Measurements from ENCODE around the gene CACNA1C.

CACNA1C gene

DNA sequence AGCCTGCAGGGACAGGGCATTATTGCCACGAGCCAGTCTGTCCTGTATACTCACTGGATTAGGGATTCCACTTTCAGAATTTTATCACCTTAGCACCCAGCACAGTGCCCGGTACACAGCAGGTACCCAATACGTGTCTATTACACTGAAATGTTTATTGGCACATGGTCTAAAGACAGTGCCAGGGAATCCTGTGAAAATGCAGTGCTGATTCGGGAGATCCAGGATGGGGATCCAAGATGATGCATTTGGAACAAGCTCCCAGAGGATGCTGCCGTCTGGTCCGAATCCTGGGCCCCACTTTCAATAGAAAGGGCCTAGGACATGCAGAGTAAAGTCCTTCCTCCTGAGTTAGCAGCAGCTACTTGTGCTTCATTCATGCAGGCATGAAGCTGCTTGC, 230.7 kb downstream of the CACNA1C start:
- no peak for DNase-seq (ENCODE audit: low read depth)

DNA sequence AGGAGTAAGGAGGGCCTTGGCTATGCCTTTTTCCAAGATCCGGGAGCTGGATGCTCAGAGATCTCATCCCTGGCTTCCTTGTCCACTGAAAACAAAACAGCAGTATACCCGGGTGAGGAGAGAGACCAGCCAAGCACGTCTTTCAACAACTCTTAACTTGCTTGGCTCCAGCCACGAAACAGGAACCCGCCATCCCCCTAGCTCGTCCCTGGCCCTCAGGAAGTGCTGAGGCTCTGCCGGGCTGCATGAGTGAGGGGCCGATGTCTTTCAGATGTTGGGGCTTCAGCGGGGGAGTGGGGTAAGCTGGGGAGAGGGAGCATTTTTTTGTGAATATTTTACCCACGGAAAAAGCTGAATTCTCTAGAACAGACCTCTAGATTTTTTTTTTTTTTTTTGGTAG, 231.1 kb downstream of the CACNA1C start:
- no peak for DNase-seq (ENCODE audit: low read depth)

DNA sequence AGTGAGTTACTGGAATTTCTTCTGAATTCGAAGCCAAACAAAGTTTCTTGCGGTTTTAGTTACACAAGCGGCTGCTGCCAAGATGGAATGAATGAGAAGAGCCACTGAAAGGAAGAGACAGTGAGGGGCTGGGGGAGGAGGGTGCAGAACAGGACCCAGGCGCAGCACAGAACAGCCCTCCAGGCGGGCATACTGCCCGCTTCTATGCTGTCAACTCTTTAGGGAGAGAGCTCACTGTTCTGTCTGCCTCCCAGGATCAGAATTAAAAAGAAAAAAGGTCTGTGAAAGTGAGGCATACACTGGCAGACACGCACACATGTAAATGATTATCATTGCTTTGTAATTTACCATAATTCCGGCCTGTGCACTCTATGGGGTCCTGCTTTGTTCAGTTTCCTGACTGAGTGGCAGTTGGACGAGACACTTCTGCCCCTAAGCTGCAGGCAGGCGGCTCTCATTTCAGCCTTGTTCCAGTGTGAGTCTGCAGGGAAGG, 231.6 kb downstream of the CACNA1C start:
- DNase-seq (ENCODE audit: low read depth), result no peak

DNA sequence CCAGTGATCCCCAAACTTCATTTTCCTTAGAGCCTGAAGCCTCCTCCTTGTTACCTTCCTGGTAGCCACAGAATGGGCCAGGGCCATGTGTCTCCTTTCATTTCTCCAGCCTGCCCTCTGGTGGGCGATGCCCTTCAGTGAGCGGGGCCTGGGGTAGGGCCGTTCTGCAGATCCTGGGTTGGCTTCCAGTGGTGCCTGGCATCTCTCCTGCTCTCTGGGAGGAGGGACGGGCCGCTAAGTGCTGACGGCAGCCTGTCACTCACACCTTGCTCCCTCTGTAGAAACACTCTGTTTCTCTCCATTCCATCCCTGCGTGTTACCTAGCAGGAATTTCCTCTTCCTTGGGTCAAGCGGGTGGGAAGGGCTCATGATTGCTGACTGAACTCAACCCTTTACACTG, 232.1 kb downstream of the CACNA1C start:
- peak; percentile 41 for DNase-seq (ENCODE audit: low read depth)

DNA sequence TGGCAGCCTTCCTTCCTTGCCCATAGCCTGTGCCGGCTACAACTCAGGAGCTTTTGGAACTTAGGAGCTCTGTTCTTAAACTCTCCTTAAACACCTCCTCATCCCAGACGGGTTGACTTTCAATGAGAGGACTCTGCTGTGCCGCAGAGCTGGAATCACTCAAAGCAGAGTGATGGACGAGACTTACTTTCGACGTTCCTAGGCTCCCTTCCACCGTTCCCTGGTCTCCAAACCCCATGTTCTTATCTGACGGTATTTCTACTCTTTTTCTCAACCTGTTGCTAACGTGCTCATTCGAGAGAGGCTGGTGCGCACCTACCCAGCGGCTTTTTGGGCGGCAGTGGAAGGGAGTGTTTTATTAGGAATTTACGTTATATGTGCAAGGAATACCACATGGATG, 232.7 kb downstream of the CACNA1C start:
- DNase-seq (ENCODE audit: low read depth), result no peak

DNA sequence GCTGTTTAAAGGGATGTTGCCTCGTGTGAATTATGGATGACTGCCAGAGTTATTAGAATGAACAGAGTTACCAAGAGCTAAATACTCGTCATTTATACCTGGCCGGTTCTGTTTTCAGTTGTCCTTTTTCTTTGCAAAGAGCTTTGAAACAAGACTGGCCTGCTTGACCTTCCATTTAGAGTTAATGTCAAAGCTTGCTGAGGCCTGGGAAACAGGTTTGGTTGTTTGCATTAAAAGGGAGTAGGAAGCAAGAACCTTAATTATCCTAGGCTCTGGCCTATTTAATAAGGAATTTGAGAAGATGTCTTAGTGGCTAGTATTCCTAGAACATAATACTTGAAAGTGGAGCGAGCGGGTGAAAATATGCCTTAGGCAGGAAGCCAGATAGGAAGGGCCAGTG, 233.3 kb downstream of the CACNA1C start:
- DNase-seq (ENCODE audit: low read depth), result no peak

DNA sequence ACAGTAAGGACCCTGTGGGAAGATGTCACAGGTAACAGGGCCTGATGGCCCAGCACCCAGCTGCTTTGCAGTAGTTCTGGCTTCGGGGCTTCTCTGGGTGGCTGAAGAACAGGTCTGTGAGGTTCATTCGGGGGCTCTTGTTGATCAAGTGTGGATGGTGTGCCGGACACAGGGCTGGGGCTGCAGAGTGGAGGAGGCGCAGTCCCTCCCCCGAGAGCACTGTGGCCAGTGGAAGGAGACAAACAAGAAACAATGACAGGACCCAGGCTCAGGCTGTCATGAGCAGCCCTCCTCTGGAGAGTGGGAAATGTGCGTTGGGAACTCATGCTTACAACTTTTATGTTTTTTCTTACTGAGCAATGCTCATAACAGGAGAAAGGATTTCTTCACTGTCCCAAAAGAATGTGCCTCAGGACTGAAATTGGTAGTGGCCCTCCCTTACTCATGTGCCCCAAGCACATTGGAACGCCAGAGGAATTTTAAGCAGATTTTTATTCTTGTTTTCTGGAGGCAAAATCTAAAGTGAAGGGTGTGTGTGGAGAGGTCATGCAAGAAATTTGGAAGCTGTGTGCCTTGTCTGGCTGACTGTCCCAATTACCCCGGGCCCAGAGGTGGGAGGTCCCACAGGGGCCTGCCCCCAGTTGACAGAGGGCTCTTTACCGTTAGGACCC, 233.8 kb downstream of the CACNA1C start:
- no peak for DNase-seq (ENCODE audit: low read depth)

DNA sequence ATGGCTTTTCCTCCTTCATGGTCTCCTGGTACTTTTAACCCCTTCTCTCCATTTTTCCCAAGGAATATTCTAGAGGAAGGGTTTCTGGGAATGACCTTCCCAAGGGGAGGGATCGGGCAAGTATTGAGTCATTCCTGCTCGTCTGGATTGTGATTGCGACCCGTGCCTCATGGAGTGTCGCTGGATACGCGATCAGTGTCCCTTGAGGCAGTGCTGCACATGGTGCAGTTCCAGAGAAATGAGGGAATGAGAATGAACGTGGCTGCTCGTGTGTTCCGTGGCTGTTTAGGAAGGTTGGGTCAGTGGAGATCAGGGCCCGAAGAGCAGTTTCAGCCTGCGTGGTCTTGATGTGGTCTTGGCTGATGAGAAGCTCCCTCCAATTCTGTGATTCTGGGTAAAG, 234.4 kb downstream of the CACNA1C start:
- DNase-seq (ENCODE audit: low read depth), result no peak

DNA sequence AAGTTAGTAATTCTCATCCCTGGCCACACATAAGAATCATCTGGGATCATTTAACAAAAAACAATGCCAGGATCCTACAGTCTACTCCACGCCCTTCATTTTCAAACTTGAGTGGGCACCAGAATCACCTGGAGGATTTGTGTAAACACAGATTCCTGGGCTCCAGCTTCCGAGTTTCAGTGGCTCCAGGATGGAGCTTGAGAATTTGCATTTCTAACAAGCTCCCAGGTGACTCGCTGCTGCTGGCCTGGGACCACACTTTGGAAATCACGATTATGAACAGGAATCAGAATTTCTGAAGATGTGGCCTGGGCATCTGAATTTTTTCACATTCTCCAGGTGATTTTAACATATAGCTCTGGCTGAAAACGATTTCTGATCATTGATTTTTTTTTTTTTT, 234.8 kb downstream of the CACNA1C start:
- DNase-seq (ENCODE audit: low read depth), result no peak

DNA sequence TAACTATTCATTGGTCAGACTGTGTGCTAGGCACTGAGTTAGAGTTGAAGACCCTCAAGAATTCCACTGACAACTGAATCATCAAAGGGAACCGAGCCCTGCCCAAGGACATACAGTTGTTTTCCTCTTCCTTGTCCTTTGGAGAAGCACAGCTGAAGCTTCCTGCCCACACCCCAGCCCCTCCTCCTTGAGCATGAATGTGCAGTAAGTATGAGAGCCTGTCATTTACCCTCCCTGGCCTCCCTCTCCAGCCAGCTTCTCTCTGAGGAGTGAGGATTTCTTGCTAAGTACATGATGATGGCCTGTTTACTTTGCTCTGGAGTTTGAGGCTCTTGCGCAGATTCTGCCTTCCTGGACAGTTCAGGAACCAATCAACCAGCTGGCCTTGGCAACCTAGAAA, 235.2 kb downstream of the CACNA1C start:
- no peak for DNase-seq (ENCODE audit: low read depth)

DNA sequence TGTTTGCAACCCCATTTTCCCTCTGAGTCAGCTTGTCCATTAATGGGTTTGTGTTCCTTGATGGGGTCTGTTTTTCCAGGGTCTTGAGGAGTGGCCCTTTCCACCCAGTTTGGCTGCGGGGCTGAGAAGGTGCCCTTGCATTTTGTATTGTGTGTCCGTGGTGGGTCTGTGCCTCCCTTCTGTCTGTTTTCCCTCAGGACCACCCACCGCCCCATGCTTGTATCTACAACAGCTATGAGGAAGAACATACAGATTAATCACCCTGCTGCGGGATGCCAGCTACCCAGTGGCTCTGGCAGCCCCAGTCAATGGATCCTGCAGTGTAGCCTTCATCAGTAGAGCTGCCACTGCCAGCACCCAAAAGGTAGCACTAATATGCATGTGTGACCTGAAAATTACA, 235.7 kb downstream of the CACNA1C start:
- DNase-seq (ENCODE audit: low read depth), result no peak

DNA sequence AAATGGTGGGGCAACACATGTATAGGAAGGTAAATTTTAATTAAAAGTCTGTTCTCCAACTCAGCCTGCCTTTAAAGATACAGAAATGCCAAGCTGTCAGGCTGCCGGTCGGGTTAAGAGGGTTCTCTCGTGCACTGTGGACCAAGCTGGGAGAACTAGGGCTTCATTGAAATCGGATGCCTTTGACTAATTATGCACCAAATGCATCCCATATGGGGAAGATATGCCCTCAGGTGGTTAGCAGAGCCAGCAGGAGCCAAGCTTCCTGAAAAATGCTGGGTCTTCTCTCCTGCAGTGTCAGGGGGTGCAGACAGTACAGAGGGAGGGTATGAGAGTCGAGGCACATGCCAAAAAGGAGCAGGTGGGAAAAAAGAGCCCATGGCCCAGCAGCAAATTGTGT, 236.1 kb downstream of the CACNA1C start:
- DNase-seq (ENCODE audit: low read depth), result no peak

DNA sequence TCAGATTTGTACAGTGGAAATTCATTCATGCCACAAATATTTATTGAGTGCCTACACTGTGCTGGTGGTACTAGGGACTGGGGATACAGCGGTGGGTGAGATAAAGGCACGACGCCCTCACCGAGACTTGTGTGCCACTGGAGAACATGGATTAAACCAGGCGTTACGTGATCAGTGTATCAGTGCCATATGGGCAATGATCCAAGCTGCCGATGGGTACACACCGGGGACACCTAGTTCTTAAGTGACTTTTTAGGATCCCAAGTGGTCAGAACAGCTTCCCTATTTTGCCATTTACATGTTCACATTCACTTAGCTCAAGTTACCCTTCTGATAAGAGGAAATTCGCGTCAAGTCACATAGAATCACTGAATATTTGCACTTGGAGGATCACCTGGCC, 236.7 kb downstream of the CACNA1C start:
- no peak for DNase-seq (ENCODE audit: low read depth)

DNA sequence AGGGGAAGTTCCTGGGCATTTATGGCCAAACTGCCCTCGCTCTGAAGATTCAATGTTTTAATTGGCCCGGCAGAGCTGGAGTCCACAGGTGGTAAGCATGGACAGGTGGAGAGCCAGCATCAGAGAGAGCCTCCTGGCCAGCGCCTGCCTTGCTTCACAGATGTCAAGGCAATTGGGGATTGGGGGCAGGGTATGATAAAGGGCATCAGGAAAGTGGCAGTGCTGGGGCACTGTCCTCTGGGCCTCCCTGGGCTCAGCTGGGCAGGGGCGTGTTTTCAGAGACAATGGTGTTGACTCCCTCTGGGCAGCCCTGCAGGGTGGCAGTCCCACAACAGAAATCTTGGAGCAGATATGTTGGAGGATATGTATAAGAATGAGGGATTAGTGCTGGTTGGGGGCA, 237.3 kb downstream of the CACNA1C start:
- DNase-seq (ENCODE audit: low read depth), result no peak

DNA sequence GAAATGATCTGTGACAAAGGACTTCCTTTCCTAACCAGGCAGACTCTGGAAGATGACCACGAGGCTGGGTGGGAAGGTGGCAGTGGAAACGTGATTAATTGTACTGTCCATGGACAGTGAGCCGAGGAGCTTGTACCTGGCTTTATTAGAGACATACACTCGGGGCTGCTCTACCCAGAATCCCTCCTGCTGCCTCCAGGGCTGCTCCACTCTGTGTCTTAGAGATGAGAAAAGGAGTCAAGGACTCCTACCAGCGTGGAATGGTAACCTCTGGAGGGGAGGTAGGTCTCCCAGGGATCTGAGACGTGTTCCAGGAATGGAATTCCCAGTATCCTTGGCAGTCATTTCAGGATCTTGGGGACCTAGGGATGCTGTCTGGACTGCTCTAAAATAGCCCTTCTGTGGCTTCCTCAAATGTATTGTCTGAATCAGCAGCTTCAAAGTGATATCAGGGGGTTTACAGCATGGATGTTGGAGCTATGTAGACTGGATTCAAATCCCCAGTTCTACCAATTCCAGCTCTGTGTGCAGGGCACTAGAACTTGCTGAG, 237.8 kb downstream of the CACNA1C start:
- DNase-seq (ENCODE audit: low read depth), result no peak

DNA sequence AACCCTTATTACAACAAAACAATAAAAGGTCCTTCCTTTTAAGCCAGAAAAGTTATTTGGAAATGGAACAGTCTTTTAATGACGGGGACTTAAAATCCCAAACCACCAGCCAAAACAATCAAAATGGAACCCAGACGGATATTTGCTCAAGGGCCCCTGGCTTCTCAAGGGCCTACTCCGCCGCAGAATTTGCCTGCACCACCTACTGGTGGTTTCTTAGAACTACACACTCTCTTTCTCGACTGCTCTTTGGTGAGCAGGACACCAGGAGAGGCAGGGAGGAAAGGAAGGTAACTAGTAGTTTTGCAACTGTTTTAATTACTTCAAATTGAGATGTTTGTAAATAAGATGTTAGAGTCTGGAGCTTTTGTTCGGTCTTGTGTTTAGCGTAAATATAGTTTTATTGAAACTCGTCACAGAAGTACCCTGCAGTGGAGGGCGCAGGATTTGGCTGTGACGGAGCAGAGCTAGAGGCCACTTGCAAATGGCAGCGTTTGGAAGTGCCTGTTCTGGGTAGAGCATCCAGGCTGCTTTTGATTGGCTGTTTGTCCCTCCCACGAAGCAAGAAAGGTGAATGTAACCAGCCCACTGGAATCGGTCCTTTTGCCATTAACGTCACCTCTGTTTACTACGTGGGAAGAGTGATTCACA, 238.5 kb downstream of the CACNA1C start:
- peak; percentile 27 for DNase-seq (ENCODE audit: low read depth)

DNA sequence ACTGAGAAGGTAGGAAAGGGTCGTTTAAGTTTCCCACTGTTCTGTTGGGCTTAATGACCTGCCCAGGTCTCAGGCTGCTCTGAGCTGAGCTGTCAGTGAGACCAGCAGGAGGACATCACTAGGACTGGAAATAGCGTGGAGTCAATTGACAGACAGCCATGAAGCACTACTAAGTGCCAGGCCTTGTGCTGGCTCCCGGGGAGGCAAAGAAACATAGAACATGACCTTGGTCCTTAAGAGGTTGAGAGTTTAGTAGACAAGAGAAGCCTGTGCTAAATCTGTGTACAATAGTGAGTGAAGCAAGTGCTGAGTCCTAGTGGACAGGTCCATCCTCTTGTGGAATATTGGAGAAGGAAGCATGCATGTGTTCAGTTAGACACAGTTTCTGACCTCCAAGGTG, 239.2 kb downstream of the CACNA1C start:
- DNase-seq (ENCODE audit: low read depth), result no peak

DNA sequence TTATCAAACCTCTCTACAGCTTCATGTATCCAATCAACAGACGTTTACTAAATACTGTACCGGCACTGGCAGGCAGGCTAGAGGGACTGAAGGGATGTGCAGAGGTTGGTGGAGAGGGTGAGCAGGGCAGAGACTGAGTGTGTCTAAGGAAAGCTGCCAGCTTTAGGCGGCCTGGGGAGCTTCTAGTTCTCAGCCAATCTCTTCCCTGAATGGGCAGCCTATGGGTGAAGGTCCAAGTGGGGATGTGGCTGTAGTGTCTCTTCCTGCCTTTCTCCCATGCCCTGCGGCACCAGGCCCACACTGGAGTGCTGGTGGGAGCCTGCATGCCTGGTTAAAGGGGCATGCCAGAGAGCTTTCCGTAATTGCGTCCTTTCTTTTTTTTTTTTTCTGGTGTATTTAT, 239.8 kb downstream of the CACNA1C start:
- no peak for DNase-seq (ENCODE audit: low read depth)

DNA sequence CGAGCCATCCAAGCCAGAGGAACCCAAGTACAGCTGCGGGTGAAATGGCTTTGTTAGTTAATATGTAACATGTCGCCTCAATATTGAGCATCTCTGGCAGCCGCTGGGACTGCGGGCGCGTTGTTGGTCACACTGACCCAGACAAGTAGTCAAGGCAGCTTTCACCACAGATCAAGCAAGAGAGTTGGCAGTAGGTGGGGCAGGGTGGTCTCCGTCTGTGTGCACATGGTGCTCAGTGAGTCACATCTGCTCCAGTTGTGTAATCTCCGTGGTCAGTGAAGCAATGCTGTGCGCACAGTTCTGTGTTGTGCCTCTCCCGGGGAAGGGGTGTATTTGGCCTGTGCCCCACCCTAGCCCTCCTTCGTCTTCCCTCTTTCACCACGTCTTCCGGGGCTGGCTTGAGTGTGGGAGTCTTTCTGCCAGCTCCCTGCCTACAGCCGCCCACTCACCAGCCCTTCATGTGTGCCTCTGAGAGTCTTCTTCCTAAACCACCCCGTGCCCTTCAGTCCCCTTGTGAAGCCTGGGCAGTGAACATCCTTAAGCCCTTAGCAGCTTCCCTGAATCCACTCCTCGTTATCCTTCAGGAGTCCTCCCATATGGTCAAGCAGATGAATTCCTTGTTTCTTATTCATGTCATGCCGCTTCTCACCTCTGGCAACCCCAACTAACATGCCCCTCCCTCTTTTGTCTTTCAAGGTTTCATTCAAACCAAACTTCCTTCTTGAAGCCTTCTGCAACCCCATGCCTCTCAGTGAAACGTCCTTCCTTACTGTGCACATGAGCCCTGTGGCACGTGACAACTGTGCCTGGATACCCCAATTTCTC, 242.1 kb downstream of the CACNA1C start:
- no peak for DNase-seq (ENCODE audit: low read depth)

DNA sequence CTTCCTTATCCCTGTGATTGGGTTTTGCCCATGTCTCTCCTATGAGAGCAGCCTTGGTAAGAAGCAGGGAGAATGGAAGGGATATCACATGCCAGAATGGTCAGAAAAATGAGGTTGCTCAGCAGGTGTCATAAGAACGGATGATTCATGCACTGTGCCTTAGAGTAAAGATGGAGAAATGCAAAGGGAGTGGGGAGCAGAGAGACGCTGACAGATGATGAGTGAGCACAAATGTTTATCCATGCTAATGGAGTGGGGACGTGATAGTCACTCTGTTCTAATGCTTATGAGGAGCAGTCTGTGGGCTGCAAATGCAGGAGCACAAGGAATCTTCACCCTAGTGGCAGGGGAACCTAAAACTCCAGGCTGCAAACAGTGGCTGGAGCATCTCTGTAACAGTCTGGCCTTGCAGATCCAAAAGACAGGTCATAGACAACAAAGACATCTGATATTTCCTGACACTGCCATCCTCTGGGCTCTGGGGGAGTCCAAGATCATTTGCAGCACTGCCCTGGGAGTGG, 243.2 kb downstream of the CACNA1C start:
- DNase-seq (ENCODE audit: low read depth), result no peak

DNA sequence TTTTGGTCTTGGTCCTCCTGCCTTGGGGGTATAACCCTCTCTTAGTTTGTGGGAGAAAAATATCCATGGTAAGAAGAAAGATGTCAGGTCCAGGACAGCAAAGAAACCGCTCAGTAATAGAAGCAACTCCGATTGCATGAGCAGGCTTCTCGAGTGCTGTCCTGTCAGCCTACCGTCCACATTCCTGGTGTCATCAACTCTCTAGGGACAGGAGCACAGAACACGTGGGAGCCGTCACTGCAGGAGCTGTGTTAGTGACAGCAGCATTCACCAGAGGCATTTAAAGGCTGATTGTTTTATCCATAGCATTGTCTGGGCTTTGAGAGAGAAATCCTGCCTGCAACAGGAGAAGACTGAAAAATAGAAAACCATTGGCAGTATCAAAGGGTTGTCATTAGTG, 244.2 kb downstream of the CACNA1C start:
- DNase-seq (ENCODE audit: low read depth), result no peak

DNA sequence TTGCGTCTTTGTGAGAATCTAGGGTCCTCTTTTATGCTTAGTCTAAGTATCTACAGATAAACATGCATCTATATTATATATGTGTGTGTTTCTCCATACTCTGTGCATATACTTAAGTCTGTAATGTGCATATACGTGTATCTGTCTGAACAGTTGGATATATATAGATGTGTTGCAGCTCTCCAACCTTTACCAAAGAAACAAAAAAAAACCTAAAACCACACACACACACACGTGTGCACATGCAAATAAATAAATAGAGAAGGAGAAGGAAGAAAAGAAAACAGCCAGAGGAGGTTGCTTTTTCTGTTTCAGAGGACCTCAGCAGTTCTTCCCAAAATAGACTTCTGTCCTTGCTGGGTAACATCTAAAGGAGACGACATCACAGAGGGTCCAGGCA, 244.9 kb downstream of the CACNA1C start:
- no peak for DNase-seq (ENCODE audit: low read depth)

All from activated T-cell treated with anti-CD3 and anti-CD28 coated beads for 48 hours (primary cell).